ENCODE measurements around the gene BRAF. TPM values are rescaled to one million over a fixed set of nuclear protein-coding genes. Genes with fewer than 3 reads are reported as not detected.
"Not testable (repeated sequence)": the region's sequence is repeated elsewhere in the genome, so short reads cannot be mapped to it uniquely, and the experiment has no call there.

BRAF gene
- polyA plus RNA-seq, 2 donors: 4.2 to 7.6 TPM

- WGBS, 2 donors: 85 to 87% methylated on average over 1 of the region's 1 CpG
- no peaks in the 10 kb centered on the region for H3K27me3 ChIP-seq (ENCODE audit: control insufficient read depth in 1 of 2, insufficient read depth in 2 of 2, low read length in 2 of 2)
- H3K27ac ChIP-seq (ENCODE audit: low read depth in 2 of 2, low read length in 1 of 2): no peak overlapping the region
- H3K9me3 ChIP-seq (ENCODE audit: control insufficient read depth in 2 of 2, insufficient read depth in 1 of 2, low read depth in 1 of 2, low read length in 1 of 2): no peaks in the 10 kb centered on the region
- no peak overlapping the region for H3K4me3 ChIP-seq (ENCODE audit: low read depth in 1 of 2, low read length in 2 of 2)
- H3K36me3 ChIP-seq (ENCODE audit: control insufficient read depth in 2 of 2, insufficient read depth in 2 of 2, low read length in 1 of 2): peaks cover 0 to 3% of the 10 kb centered on the region in 2 donors
- no peaks in the 10 kb centered on the region for H3K4me1 ChIP-seq (ENCODE audit: control insufficient read depth in 2 of 2, insufficient read depth in 2 of 2, low read length in 1 of 2)
Measured at GRCh38 chr7:140828741-140829140, 96.0 kb downstream of the BRAF start.

GRCh38 chr7:140817383-140817782 lies 107.3 kb downstream of the BRAF start:
- H3K36me3 ChIP-seq (ENCODE audit: control insufficient read depth in 2 of 2, insufficient read depth in 2 of 2, low read length in 1 of 2); H3K4me1 ChIP-seq (ENCODE audit: control insufficient read depth in 2 of 2, insufficient read depth in 2 of 2, low read length in 1 of 2); H3K27me3 ChIP-seq (ENCODE audit: control insufficient read depth in 1 of 2, insufficient read depth in 2 of 2, low read length in 2 of 2); H3K27ac ChIP-seq (ENCODE audit: low read depth in 2 of 2, low read length in 1 of 2); H3K9me3 ChIP-seq (ENCODE audit: control insufficient read depth in 2 of 2, insufficient read depth in 1 of 2, low read depth in 1 of 2, low read length in 1 of 2); H3K4me3 ChIP-seq (ENCODE audit: low read depth in 1 of 2, low read length in 2 of 2): not testable (repeated sequence)

GRCh38 chr7:140810830-140811556 lies 113.7 kb downstream of the BRAF start:
- Histone ChIP-seq H3K9me3 (ENCODE audit: control insufficient read depth in 2 of 2, insufficient read depth in 1 of 2, low read depth in 1 of 2, low read length in 1 of 2) (no peaks in the 10 kb centered on the region), H3K27me3 (ENCODE audit: control insufficient read depth in 1 of 2, insufficient read depth in 2 of 2, low read length in 2 of 2) (no peaks in the 10 kb centered on the region), H3K4me3 (ENCODE audit: low read depth in 1 of 2, low read length in 2 of 2) (no peak overlapping the region), H3K27ac (ENCODE audit: low read depth in 2 of 2, low read length in 1 of 2) (no peak overlapping the region), H3K4me1 (ENCODE audit: control insufficient read depth in 2 of 2, insufficient read depth in 2 of 2, low read length in 1 of 2) (no peaks in the 10 kb centered on the region), H3K36me3 (ENCODE audit: control insufficient read depth in 2 of 2, insufficient read depth in 2 of 2, low read length in 1 of 2) (no peaks in the 10 kb centered on the region)
- WGBS, 2 donors: 23 to 25% methylated on average over 5 of the region's 5 CpGs

DNA sequence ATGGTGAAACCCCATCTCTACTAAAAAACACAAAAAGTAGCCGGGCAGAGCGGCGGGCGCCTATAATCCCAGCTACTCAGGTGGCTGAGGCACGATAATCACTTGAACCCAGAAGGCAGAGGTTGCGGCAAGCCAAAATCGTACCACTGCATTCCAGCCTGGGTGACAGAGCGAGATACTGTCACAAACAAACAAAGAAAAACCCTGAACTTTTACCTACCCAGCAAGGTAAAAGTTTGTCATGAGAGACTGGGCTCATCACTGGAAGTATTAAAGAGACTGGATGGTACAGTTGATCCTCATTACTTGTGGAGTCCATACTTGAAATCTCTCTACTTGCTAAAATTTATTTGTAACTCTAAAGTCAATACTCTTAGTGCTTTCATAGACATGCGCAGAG lies 114.3 kb downstream of the BRAF start:
- no peak overlapping the region for H3K4me3 ChIP-seq (ENCODE audit: low read depth in 1 of 2, low read length in 2 of 2)
- H3K36me3 ChIP-seq (ENCODE audit: control insufficient read depth in 2 of 2, insufficient read depth in 2 of 2, low read length in 1 of 2): no peaks in the 10 kb centered on the region
- WGBS, 2 donors: 96 to 98% methylated on average over 9 of the region's 9 CpGs
- H3K4me1 ChIP-seq (ENCODE audit: control insufficient read depth in 2 of 2, insufficient read depth in 2 of 2, low read length in 1 of 2): no peaks in the 10 kb centered on the region
- no peak overlapping the region for H3K27ac ChIP-seq (ENCODE audit: low read depth in 2 of 2, low read length in 1 of 2)
- H3K27me3 ChIP-seq (ENCODE audit: control insufficient read depth in 1 of 2, insufficient read depth in 2 of 2, low read length in 2 of 2): no peaks in the 10 kb centered on the region
- no peaks in the 10 kb centered on the region for H3K9me3 ChIP-seq (ENCODE audit: control insufficient read depth in 2 of 2, insufficient read depth in 1 of 2, low read depth in 1 of 2, low read length in 1 of 2)

GRCh38 chr7:140778975-140779374 lies 145.8 kb downstream of the BRAF start:
- 67 to 82% methylated on average over 2 of the region's 2 CpGs for WGBS, 2 donors
- Histone ChIP-seq H3K27me3 (ENCODE audit: control insufficient read depth in 1 of 2, insufficient read depth in 2 of 2, low read length in 2 of 2) (no peaks in the 10 kb centered on the region), H3K4me1 (ENCODE audit: control insufficient read depth in 2 of 2, insufficient read depth in 2 of 2, low read length in 1 of 2) (no peaks in the 10 kb centered on the region), H3K36me3 (ENCODE audit: control insufficient read depth in 2 of 2, insufficient read depth in 2 of 2, low read length in 1 of 2) (peaks cover 0 to 2% of the 10 kb centered on the region in 2 donors), H3K4me3 (ENCODE audit: low read depth in 1 of 2, low read length in 2 of 2) (no peak overlapping the region), H3K27ac (ENCODE audit: low read depth in 2 of 2, low read length in 1 of 2) (no peak overlapping the region), H3K9me3 (ENCODE audit: control insufficient read depth in 2 of 2, insufficient read depth in 1 of 2, low read depth in 1 of 2, low read length in 1 of 2) (no peaks in the 10 kb centered on the region)

- H3K27ac ChIP-seq (ENCODE audit: low read depth in 2 of 2, low read length in 1 of 2): no peak overlapping the region
- H3K27me3 ChIP-seq (ENCODE audit: control insufficient read depth in 1 of 2, insufficient read depth in 2 of 2, low read length in 2 of 2): no peaks in the 10 kb centered on the region
- no peaks in the 10 kb centered on the region for H3K4me1 ChIP-seq (ENCODE audit: control insufficient read depth in 2 of 2, insufficient read depth in 2 of 2, low read length in 1 of 2)
- peaks cover 0 to 2% of the 10 kb centered on the region in 2 donors for H3K36me3 ChIP-seq (ENCODE audit: control insufficient read depth in 2 of 2, insufficient read depth in 2 of 2, low read length in 1 of 2)
- WGBS, 2 donors: 91 to 98% methylated on average over 1 of the region's 1 CpG
- no peaks in the 10 kb centered on the region for H3K9me3 ChIP-seq (ENCODE audit: control insufficient read depth in 2 of 2, insufficient read depth in 1 of 2, low read depth in 1 of 2, low read length in 1 of 2)
- H3K4me3 ChIP-seq (ENCODE audit: low read depth in 1 of 2, low read length in 2 of 2): no peak overlapping the region
Measured at GRCh38 chr7:140778568-140778967, 146.2 kb downstream of the BRAF start.

DNA sequence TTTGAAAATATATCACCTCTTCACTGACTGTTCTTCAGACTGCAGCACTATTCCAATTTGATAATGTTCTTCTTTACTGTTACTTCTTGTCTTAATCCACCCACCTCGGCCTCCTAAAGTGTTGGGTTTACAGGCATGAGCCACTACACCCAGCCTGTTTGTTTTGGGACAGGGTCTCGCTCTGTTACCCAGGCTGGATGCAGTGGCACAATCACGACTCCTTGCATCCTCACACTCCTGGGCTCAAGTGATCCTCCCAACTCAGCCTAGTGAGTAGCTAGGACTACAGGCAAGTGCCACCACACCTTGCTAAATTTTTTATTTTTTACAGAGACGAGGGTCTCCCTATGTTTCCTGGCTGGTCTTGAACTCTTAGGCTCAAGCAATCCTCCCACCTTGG lies 150.4 kb downstream of the BRAF start:
- Histone ChIP-seq H3K4me1 (ENCODE audit: control insufficient read depth in 2 of 2, insufficient read depth in 2 of 2, low read length in 1 of 2) (no peaks in the 10 kb centered on the region), H3K27me3 (ENCODE audit: control insufficient read depth in 1 of 2, insufficient read depth in 2 of 2, low read length in 2 of 2) (no peaks in the 10 kb centered on the region), H3K36me3 (ENCODE audit: control insufficient read depth in 2 of 2, insufficient read depth in 2 of 2, low read length in 1 of 2) (peaks cover 0 to 2% of the 10 kb centered on the region in 2 donors), H3K27ac (ENCODE audit: low read depth in 2 of 2, low read length in 1 of 2) (no peak overlapping the region), H3K9me3 (ENCODE audit: control insufficient read depth in 2 of 2, insufficient read depth in 1 of 2, low read depth in 1 of 2, low read length in 1 of 2) (no peaks in the 10 kb centered on the region), H3K4me3 (ENCODE audit: low read depth in 1 of 2, low read length in 2 of 2) (no peak overlapping the region)
- 92 to 93% methylated on average over 4 of the region's 4 CpGs for WGBS, 2 donors

- H3K27ac ChIP-seq (ENCODE audit: low read depth in 2 of 2, low read length in 1 of 2): no peak overlapping the region
- WGBS, 2 donors: 94 to 96% methylated on average over 3 of the region's 3 CpGs
Measured at GRCh38 chr7:140773104-140773503, 151.6 kb downstream of the BRAF start.

GRCh38 chr7:140771826-140772225 lies 152.9 kb downstream of the BRAF start:
- Histone ChIP-seq H3K9me3 (ENCODE audit: control insufficient read depth in 2 of 2, insufficient read depth in 1 of 2, low read depth in 1 of 2, low read length in 1 of 2) (no peaks in the 10 kb centered on the region), H3K36me3 (ENCODE audit: control insufficient read depth in 2 of 2, insufficient read depth in 2 of 2, low read length in 1 of 2) (peaks cover 0 to 5% of the 10 kb centered on the region in 2 donors), H3K4me3 (ENCODE audit: low read depth in 1 of 2, low read length in 2 of 2) (no peak overlapping the region), H3K4me1 (ENCODE audit: control insufficient read depth in 2 of 2, insufficient read depth in 2 of 2, low read length in 1 of 2) (no peaks in the 10 kb centered on the region), H3K27ac (ENCODE audit: low read depth in 2 of 2, low read length in 1 of 2) (no peak overlapping the region), H3K27me3 (ENCODE audit: control insufficient read depth in 1 of 2, insufficient read depth in 2 of 2, low read length in 2 of 2) (no peaks in the 10 kb centered on the region)

More at GRCh38 chr7:140773104-140773503, 151.6 kb downstream of the BRAF start:
- Histone ChIP-seq H3K4me3 (ENCODE audit: low read depth in 1 of 2, low read length in 2 of 2) (no peak overlapping the region), H3K4me1 (ENCODE audit: control insufficient read depth in 2 of 2, insufficient read depth in 2 of 2, low read length in 1 of 2) (no peaks in the 10 kb centered on the region), H3K9me3 (ENCODE audit: control insufficient read depth in 2 of 2, insufficient read depth in 1 of 2, low read depth in 1 of 2, low read length in 1 of 2) (no peaks in the 10 kb centered on the region), H3K27me3 (ENCODE audit: control insufficient read depth in 1 of 2, insufficient read depth in 2 of 2, low read length in 2 of 2) (no peaks in the 10 kb centered on the region), H3K36me3 (ENCODE audit: control insufficient read depth in 2 of 2, insufficient read depth in 2 of 2, low read length in 1 of 2) (peaks cover 0 to 5% of the 10 kb centered on the region in 2 donors)

DNA sequence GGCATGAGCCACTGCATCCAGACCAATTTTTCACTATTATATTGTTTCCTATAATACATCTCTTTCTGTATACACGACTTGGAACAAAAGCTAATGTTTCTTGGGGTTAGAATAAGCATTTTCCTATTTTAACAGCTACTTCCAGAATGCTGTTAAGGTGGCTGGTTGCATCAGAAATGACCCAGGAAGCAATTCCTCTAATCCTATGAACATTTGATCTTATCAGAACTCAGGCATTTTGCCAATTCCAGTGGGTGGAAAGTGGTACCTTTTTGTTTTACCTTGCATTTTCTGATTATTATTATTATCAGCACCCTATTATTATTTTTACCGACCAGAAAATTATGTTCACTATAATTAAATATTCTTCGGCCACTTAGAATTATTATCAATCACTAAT lies 154.9 kb downstream of the BRAF start:
- H3K4me1 ChIP-seq (ENCODE audit: control insufficient read depth in 2 of 2, insufficient read depth in 2 of 2, low read length in 1 of 2): no peaks in the 10 kb centered on the region
- H3K27ac ChIP-seq (ENCODE audit: low read depth in 2 of 2, low read length in 1 of 2): no peak overlapping the region
- H3K36me3 ChIP-seq (ENCODE audit: control insufficient read depth in 2 of 2, insufficient read depth in 2 of 2, low read length in 1 of 2): peaks cover 0 to 5% of the 10 kb centered on the region in 2 donors
- no peaks in the 10 kb centered on the region for H3K27me3 ChIP-seq (ENCODE audit: control insufficient read depth in 1 of 2, insufficient read depth in 2 of 2, low read length in 2 of 2)
- WGBS, 2 donors: 89 to 92% methylated on average over 3 of the region's 3 CpGs
- no peak overlapping the region for H3K4me3 ChIP-seq (ENCODE audit: low read depth in 1 of 2, low read length in 2 of 2)
- H3K9me3 ChIP-seq (ENCODE audit: control insufficient read depth in 2 of 2, insufficient read depth in 1 of 2, low read depth in 1 of 2, low read length in 1 of 2): no peaks in the 10 kb centered on the region

Data from esophagus (tissue), 2 donors.